Measurements from ENCODE around the gene TMEM41B.
A peak's percentile ranks its signal among the peaks of the same experiment; 100 is the strongest.
"Not testable (repeated sequence)": the region's sequence is repeated elsewhere in the genome, so short reads cannot be mapped to it uniquely, and the experiment has no call there.

Gene TMEM41B

DNA sequence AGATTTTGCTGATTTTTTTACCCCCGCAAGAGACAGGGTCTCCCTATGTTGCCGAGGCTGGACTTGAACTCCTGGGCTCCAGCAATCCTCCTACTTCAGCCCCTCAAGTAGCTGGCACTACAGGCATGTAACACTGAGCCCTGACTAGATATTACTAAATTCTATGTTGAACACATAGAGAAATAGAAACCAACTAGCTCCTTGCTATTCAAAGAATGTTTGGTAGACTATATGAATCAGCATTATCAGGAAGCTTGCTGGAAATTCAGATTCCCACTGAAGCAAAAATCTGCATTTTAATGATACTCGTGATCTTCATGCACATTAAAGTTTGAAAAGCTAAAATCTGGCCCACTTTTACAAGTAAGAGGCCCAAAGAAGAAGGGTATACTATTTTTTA is 11.9 kb downstream of the TMEM41B start:
- DNase-seq = no peak

DNA sequence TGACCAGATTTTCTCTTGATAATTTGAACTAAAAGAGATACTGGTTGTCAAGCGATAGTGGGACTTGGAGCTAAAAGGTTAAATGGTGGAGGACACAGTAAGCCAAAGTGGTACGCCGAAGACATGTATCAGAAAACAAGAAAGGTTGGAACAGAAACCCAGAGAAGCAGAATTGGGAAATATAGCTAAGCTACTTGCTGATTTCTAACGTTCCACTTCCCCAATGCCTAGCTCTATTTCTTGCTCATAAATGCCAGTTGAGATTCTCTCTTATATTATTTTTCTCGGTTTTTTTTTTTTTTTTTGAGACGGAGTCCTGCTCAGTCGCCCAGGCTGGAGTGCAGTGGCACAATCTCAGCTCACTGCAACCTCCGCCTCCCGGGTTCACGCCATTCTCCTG is 12.7 kb downstream of the TMEM41B start:
- no peak for DNase-seq

DNA sequence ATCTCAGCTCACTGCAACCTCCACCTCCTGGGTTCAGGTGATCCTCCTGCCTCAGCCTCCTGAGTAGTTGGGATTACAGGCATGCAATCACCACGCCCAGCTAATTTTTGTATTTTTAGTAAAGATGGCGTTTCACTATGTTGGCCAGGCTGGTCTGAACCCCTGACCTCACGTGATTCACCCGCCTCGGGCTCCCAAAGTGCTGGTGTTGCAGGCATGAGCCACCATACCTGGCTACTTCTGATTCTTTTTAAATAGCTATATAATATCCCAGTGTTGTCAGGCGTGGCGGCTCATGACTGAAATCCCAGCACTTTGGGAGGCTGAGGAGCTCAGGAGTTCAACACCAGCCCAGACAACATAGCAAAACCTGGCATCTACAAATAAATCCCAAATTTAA is 20.7 kb downstream of the TMEM41B start:
- no peak for DNase-seq

DNA sequence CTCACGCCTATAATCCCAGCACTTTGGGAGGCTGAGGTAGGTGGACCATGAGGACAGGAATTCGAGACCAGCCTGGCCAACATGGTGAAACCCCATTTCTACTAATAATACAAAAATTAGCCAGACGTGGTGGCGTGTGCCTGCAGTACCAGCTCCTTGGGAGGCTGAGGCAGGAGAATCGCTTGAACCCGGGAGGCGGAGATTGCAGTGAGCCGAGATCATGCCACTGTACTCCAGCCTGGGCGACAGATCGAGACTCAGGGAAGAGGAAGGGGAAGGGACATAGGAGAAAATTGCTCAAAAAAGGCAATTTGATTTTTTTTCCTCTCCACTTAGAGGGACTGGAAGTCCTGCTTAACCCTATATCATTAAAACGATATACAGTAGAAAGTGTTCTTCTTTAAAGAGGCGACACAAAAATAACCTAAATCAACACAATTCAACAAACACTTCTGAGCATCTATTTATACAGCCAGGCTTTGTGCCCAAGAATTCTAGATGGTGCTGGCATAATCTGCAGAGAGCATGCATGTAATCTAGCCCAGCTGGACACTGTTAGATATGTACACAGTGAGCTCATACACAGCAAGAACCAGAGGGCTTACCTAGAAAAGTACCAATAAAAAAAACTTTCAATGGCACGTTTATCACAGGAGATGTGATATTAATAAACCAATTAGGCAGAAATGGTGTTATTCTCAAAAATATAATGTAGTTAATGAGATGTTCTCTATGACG is 28.4 kb downstream of the TMEM41B start:
- no peak for DNase-seq

DNA sequence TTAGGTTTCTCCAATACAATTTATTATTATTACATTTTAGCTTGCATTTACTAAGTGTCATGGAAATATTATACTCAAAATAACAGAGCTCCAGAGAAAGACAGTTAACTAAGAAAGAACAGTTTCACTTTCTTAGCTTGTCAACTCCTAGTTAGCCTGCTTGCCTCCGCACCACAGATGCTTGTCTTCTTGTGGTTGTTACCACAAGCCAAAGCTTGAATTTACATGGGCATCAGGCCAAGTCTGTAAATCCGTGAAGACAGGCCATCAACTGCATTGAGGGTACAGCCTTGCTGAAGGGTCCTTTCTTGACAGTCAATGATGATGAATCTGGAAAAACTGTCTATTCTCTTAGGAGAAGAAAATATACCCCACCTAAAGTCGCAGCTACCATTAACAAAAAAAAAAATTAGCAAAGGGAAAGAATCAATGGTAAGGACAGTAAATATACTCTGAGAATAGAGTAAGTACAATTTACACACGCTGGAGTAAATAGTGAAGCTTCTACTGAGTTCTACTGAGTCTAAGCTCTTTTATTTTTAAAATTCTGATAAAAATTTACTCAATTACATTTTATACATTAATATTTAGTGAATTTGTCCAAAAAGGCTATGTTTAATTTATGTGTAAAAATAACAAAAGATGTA is 33.6 kb downstream of the TMEM41B start:
- peak; percentile 28 for DNase-seq

DNA sequence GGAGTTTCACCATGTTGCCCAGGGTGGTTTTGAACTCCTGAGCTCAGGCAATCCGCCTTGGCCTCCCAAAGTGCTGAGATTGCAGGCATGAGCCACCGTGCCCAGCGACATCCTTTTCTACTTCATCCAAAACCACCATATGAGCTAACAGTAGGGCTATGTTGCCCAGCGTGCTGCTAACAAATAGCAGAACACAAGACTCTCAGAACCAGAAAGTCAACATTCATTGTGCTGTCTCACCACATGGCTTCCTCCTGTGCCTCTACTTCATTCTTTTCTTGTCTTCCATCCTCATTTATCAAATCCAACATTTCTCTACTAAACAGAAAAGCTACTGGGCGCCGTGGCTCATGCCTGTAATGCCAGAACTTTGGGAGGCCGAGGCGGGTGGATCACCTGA is 37.2 kb downstream of the TMEM41B start:
- no peak for DNase-seq

DNA sequence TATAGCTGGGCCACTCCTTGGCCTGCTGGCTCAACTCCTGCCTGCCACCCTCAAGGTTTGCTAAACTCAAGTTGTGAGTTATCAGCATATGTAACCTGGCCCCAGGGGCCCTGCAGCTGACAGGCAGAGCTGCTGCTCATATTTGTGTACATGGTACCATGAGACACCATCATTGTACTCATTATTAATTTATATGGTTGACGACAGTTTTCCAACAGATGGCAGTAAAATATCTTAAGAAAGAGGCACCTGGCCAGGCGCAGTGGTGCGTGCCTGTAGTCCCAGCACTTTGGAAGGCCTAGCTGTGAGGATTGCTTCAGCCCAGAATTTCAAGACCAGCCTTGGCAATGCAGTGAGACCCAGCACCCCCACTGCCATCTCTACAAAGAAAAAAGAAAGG is 37.8 kb downstream of the TMEM41B start:
- no peak for DNase-seq

DNA sequence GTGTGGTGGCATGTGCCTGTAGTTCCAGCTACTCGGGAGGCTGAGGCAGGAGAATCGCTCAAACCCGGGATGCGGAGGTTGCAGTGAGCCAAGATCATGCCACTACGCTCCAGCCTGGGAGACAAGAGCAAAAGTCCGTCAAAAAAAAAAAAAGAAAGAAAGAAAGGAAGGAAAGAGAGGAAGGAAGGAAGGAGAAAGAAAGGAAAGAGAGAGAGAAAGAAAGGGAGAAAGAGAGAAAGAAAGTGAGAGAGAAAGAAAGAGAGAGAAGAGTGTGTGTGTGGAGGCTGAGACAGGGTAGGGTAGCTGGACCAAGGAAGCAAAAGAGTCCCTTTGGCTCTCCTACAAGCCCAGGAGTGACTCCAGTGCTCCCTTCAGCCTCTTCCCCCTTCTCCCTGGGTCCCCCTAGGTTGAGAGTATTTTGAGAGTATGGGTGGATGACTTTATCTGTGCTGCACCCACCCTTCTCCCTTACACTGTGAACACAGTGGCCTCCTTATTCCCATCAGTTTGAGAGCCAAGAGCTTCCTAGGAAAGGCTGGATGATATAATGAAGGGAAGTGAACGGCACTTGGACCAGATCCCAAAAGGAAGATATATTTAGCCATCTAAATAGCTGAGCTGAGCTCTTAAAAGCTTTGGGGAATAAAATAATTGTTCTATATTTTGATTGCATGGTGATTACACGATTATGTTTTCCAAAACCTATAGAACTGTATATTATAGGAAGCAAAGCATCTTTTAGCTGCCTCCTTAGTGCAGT is 39.7 kb downstream of the TMEM41B start:
- DNase-seq = no peak

DNA sequence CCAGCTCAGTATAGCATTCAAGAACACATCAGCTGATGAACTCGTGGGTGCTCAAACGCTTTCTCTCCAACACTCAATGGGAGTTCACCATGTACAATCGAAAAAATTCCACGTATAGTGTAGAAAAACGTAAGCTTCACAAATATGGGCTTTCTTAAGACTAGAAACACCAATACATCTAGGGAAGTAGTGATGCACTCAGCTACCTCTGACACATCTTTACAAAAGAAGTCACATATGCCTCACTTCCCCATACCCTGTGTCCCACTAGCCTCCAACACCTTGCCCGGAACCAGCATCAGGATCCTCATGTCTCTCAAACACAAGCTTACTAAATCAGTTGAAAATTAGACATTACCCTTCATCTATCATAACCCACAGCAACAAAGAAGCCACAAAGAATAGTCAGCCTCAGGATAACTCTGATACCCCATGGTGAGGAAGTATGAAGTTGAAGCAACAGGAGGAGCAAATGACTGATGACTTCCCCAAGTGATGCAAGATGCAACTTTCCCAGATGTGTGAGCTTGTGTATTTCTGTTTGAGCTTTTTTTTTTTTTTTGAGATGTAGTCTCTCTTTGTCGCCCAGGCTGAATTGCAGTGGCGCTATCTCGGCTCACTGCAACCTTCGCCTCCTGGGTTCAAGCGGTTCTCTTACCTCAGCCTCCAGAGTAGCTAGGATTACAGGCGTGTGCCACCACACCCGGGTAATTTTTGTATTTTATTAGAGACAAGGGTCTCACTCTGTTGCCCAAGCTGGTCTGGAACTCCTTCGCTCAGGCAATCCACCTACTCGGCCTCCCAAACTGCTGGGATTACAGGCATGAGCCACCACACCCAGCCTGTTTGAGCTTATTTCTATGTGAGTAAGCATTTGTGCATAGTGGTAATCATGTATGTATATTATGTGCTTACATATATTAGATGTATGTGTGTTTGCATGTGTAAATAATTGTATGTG is 40.7 kb downstream of the TMEM41B start:
- DNase-seq = no peak

DNA sequence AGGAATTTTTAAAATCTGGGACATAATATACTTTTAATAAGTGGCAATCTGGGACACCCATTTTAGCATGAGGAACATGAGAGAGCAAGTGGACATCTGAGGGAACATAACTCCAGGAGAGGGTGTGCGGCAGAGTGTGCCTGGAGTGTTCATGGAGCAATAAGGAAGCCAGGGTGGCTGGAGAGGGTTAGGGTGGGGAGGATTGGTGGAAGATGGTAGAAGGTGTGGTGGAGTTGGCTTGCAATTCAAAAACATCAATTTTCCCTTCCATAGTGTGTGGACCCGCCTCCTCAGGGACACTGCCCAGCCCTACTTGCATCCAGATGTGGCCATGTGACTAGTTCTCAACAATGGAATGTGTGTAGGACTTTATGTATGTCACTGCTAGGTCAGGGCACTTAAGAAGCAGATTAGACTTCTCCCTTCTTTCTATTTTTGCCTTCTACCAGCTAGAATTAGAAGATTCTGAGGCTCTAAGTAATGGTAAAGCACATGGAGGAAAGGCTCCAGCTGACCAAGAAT is 44.8 kb downstream of the TMEM41B start:
- no peak for DNase-seq

DNA sequence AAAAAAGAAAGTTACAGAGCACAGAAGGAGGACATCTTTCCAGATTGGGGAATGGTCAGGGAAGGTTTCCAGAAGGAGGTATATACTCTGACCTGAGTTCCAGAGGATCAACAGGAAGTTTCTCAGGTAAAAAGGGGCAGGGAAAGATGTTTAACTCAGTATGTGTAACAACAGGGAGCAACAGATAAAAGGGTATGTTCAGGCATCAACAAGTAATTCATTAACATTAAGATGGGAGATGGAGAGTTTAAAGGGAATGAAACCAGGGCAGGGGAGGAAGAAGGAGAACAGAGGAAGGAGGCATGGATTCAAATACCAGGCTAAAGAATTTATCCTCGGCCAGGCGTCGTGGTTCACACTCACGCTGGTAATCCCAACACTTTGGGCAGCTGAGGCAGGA is 46.7 kb downstream of the TMEM41B start:
- no peak for DNase-seq

DNA sequence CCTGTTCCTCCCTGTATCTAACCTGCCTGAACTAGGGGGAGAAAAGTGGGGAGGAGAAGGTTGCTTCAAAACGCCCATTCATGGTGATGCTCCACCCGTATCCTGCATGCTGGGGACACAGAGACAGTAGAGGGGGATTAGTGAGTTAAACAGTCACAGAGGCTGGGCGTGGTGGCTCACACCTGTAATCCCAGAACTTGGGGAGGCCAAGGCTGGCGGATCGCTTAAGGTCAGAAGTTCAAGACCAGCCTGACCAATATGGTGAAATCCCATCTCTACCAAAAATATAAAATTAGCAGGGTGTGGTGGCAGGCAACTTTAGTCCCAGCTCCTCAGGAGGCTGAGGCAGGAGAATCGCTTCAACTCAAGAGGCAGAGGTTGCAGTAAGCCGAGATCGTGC is 47.5 kb downstream of the TMEM41B start:
- no peak for DNase-seq

DNA sequence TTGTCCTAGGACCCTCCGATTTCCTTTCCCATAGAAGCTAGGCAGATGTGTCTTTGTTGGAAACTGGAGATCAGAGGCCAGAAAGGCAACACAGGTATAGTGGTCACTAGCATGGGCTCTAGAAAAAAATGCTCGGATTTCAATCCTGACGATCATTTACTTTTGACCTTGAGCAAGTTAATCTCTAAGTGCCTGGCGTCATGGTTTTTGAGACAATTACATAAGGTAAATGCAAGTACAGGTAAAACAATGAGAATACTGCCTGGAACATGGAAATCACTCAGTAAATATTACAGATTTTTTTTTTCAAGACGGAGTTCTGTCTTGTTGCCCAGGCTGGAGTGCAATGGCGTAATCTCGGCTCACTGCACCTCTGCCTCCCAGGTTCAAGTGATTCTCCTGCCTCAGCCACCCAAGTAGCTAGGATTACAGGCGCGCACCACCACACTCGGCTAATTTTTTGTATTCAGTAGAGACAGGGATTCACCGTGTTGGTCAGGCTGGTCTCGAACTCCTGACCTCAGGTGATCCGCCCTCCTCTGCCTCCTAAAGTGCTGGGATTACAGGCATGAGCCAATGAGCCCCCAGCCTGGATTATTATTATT is 48.2 kb downstream of the TMEM41B start:
- no peak for DNase-seq

DNA sequence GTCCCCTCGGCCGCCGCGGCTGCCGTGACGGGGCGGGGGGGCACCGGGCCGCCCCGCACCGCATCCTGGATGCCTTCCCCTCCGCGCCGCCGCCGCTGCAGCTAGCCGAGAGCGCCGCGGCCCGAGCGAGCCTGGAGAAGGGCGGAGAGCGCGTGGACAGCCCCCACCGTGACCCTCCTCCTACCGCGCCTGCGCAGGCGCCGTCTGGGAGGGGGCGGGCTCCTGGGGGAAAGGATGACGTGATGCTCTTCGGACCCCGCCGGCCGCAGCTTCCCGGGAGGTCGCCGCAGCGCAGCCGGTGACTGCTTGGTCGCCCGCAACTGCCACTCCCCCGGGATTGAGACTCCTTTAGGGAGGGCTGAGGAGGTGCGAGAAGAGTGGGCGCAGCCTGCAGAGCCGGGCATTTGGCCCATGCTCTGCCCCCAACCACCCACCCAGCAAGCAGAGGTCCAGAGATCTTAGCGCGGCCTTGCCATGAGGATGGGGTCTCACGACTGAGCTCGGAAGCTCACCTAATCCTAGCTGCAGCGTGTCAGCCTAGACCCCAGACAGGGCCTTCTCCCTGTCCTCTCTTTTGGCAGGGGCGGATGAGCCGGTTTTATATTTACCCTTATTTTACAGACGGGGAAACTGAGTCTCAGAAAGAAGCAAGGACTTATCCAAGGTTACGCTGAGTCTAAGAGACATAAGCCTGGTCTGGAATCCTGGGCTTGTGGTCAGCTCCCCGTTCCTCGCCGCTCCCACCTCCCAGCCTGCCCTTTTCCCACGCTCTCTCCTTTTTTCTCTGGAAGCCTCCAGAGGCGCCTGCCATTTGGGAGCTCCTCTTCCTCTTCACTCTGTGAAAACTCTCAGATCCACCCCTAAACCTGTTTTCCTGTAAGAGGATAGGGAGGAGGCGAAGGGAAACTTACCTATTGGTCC is 48.9 kb downstream of the TMEM41B start, which contains the start of gene DENND5A:
DENND5A (minus strand) TSS at position 140 of the 921 bp plus-strand sequence. CDS start 281 bp downstream, outside the sequence.
- DNase-seq = peak; percentile 55

DNA sequence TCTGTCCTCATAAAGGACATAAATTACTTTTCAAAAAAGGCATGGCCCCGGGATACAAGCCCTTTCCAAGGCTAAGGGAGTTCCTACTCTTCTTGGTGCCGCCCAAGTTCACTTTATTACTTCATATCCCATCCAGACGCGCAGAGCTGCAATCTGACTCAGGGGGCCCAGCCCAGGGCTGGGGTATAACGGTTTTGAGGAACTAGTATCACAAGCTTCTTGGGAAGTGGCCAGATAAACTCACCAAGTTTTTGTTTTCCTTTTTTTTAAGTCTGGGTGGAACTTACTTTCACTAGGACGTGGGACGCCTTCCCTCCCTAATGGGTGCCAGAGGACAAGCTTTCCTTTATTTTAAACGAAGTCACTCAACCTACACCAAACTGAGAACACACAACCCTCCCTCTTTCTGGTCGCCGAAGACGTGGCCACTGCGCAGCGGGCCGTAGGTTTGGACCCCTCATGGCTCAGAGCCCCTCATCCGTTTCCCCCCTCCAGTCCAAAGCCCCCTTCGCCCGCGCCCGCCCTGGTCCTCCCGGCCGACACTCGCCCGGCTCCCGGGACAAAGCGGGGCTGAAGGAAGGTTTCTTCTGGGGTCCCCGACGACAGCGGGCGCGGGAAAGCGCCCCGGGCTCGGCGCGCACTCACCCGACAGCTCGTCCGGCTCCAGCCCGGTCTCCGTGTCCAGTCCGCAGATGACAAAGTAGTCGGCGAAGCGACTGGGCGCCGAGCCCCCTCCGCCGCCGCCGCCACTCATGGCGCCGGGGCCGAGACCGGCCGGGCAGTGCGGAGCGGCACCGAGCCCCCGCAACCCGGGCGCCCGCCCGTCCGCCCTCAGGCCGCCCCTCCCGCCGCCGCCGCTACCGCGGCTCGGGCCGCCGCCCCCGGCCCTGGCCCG is 49.8 kb downstream of the TMEM41B start:
- DNase-seq = peak; percentile 28

DNA sequence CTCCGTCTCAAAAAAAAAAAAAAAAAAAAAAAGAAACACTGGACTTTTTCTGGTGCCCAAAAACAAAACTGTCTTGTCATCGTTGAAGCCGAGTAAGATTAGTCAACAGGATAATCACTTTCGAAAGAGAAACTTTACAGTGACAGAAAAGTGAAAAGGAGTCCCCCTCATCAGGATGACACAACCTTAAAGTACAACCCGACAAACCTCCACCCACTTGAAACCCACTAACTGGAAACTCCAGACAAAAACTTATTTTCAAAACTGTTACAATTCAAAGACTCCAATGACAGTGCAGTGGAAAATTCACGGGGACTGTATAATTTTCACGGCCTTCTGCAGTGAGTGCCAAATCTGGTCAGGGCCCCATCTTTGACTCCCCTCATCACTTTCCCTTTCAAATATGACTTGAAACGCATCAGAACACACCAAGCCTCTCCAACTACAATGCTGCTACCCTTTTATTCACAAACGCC is 50.5 kb downstream of the TMEM41B start:
- peak; percentile 33 for DNase-seq

DNA sequence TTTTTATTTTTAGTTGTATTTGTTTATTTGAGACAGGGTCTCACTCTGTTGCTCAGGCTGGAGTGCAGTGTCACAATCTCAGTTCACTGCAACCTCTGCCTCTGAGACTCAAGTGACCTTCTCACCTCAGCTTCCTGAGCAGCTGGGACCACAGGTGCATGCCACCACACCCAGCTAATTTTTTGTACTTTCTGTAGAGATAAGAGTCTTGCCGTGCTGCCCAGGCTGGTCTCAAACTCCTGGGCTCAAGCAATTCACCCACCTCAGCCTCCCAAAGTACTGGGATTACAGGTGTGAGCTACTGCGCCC is 53.6 kb downstream of the TMEM41B start:
- not testable (repeated sequence) for DNase-seq

DNA sequence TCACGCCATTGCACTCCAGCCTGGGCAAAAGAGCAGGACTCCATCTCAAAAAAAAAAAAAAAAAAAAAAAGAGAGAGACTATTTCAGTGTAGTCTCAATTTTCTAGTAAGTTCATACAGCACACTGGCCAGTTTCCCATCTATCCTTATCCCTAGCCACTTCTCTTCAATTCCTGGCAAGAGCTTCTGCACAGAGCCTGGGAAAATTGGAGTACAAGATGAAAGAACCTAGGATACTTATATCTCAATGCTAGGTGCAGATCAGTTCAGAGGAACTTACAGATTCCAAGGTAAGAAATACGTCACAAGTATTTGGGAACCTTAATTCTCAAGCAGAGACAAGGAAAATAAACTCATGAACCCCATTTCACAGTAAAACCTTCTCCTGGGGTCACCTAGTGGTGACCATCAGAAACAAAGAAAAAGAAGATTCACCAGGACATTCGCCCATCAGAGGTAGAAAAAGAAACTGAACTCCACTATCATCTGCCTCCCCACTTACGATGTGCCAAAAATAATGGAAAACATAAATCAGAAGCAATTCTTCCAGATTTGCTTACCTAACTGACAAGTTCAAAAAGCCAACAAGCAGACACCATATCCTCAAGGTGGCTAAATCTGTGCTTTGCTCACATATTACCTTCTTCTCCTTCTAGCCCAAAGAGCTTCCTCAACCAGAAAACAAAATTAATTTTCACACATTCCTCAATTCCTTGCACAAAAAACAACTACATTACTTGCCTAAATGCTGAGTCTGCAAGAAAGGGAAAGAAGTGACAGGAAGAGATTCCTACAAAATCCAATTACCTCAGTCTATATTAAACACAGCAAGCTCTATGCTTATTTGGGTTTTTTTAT is 54.2 kb downstream of the TMEM41B start:
- no peak for DNase-seq

DNA sequence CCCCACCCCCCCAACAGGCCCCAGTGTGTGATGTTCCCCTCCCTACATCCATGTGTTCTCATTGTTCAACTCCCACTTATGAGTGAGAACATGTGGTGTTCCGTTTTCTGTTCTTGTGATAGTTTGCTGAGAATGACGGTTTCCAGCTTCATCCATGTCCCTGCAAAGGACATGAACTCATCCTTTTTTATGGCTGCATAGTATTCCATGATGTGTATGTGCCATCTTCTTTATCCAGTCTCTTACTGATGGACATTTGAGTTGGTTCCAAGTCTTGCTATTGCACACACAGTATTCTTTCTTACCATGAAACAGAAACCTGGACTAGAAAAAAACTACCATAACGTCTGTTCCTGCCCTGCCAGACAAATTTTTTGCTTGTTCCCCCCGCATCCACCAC is 56.1 kb downstream of the TMEM41B start:
- DNase-seq = not testable (repeated sequence)
